MCF 10A (cell line): ENCODE data around the gene PLEKHM3. TPM values are rescaled to one million over a fixed set of nuclear protein-coding genes. Genes with fewer than 3 reads are reported as not detected.

Source experiments
- BruUV-seq: library from RNA; stranded (reverse); fragments of 400-500 nt; replicated peaks from 2 replicates; lab custom pipeline; 2021; lab: Mats Ljungman, UMichigan
- CTCF ChIA-PET: fragments of 300-600 bp; sonication (Branson Sonifier 250); formaldehyde crosslinking; extraction: SDS; loops from one replicate; lab custom pipeline; 2021; ENCODE audit warnings: antibody characterized with exemption, inconsistent platforms; lab: Yijun Ruan, JAX
- POLR2A ChIA-PET: fragments of 300-600, 350-650 bp; sonication (Branson Sonifier 250); formaldehyde crosslinking; extraction: SDS; loops from one replicate; lab custom pipeline; 2020; ENCODE audit warnings: antibody characterized with exemption, inconsistent platforms; lab: Yijun Ruan, JAX
- DNase-seq: peaks from one replicate; pipeline ENCODE4 v3.0.0-alpha.2; 2018; ENCODE audit not compliant: unreplicated experiment
- H3K27ac Mint-ChIP-seq: one replicate; pipeline ENCODE4 v1.8.0; 2022; ENCODE audit warnings: mild to moderate bottlenecking, low read depth, mixed read lengths; ENCODE audit not compliant: unreplicated experiment
- H3K27me3 Mint-ChIP-seq: one replicate; pipeline ENCODE4 v1.8.0; 2022; ENCODE audit warnings: mixed read lengths; ENCODE audit not compliant: insufficient read depth, unreplicated experiment
- H3K36me3 Mint-ChIP-seq: one replicate; pipeline ENCODE4 v1.8.0; 2022; ENCODE audit warnings: mild to moderate bottlenecking, moderate library complexity, mixed read lengths; ENCODE audit not compliant: insufficient read depth, unreplicated experiment
- H3K4me1 Mint-ChIP-seq: one replicate; pipeline ENCODE4 v1.8.0; 2022; ENCODE audit warnings: mixed read lengths; ENCODE audit not compliant: insufficient read depth, unreplicated experiment
- H3K4me3 Mint-ChIP-seq: one replicate; pipeline ENCODE4 v1.8.0; 2022; ENCODE audit warnings: mild to moderate bottlenecking, moderate library complexity, mixed read lengths; ENCODE audit not compliant: unreplicated experiment
- H3K9me3 Mint-ChIP-seq: one replicate; pipeline ENCODE4 v1.8.0; 2022; ENCODE audit warnings: mixed read lengths; ENCODE audit not compliant: unreplicated experiment
- CTCF ChIP-seq: fragments of 200-600 bp; IDR thresholded peaks from one replicate; pipeline ENCODE4 v1.8.0; 2022; ENCODE audit warnings: antibody characterized with exemption, mild to moderate bottlenecking; ENCODE audit not compliant: unreplicated experiment
- intact Hi-C: fragments of 100-400 bp; cut with micrococcal nuclease; formaldehyde crosslinking; loops from 2 replicates; pipeline ENCODE4 v1.14.1; 2022
- total RNA-seq: library from RNA; stranded (reverse); gene quantifications from 2 replicates; pipeline ENCODE4 v1.2.3, GENCODE V29; 2022

Gene PLEKHM3
- total RNA-seq, 1 experiment from 2014 or later: 5.4 TPM

- POLR2A ChIA-PET: interaction anchor here (0.8 to 1.0 kb wide), 3 partner anchors 21 to 28 kb away, joined by 3 to 5 read pairs (median 3); partner anchors contain the start of gene PLEKHM3
- no peak for TF ChIP-seq CTCF
- no peaks in the 10 kb centered on the region for H3K9me3 Mint-ChIP-seq
- peaks cover 14% of the 10 kb centered on the region for H3K4me1 Mint-ChIP-seq
- intact Hi-C loops: no loop called here
- BruUV-seq: no TSS peak
- no peak overlapping the region for H3K4me3 Mint-ChIP-seq
- H3K27me3 Mint-ChIP-seq: no peaks in the 10 kb centered on the region
- CTCF ChIA-PET: interaction anchor here (0.9 kb wide), 1 partner anchor 253 kb away, joined by 4 read pairs; no protein-coding TSS in a partner anchor
- H3K27ac Mint-ChIP-seq: no peak overlapping the region
- no peak for DNase-seq
- H3K36me3 Mint-ChIP-seq: peaks cover 19% of the 10 kb centered on the region
These were observed 28.5 kb downstream of the PLEKHM3 start for GRCh38 chr2:207996848-207997247.

- H3K36me3 Mint-ChIP-seq: peaks cover 13% of the 10 kb centered on the region
These were observed 29.4 kb downstream of the PLEKHM3 start for GRCh38 chr2:207995887-207996286.

GRCh38 chr2:207993151-207993763 is 32.1 kb downstream of the PLEKHM3 start:
- Mint-ChIP-seq H3K36me3 (peaks cover 6% of the 10 kb centered on the region), H3K27me3 (no peaks in the 10 kb centered on the region), H3K4me3 (no peak overlapping the region), H3K9me3 (no peaks in the 10 kb centered on the region), H3K4me1 (peaks cover 9% of the 10 kb centered on the region), H3K27ac (no peak overlapping the region)
- ChIA-PET CTCF (interaction anchor here (0.7 to 1.8 kb wide), 3 partner anchors 47 to 245 kb away, joined by 3 to 4 read pairs (median 3); no protein-coding TSS in a partner anchor), POLR2A (interaction anchor here (1.2 kb wide), 2 partner anchors 13 to 32 kb away, joined by 3 to 6 read pairs; partner anchors contain the start of gene PLEKHM3)
- BruUV-seq: no TSS peak
- TF ChIP-seq CTCF: no peak
- intact Hi-C loops: no loop called here
- no peak for DNase-seq

More at GRCh38 chr2:207995887-207996286, 29.4 kb downstream of the PLEKHM3 start:
- H3K9me3 Mint-ChIP-seq: no peaks in the 10 kb centered on the region
- intact Hi-C loops: no loop called here
- BruUV-seq: no TSS peak
- no peak overlapping the region for H3K27ac Mint-ChIP-seq
- POLR2A ChIA-PET: interaction anchor here (1.0 to 1.2 kb wide), 3 partner anchors 11 to 29 kb away, joined by 3 to 5 read pairs (median 4); partner anchors contain the start of gene PLEKHM3
- no peak for DNase-seq
- no peaks in the 10 kb centered on the region for H3K27me3 Mint-ChIP-seq
- TF ChIP-seq CTCF: no peak
- peaks cover 14% of the 10 kb centered on the region for H3K4me1 Mint-ChIP-seq
- no peak overlapping the region for H3K4me3 Mint-ChIP-seq
- CTCF ChIA-PET: interaction anchor here (1.1 to 1.6 kb wide), 2 partner anchors 13 to 44 kb away, joined by 3 read pairs; no protein-coding TSS in a partner anchor

- TF ChIP-seq CTCF: no peak
- BruUV-seq: no TSS peak
- no peak for DNase-seq
- Mint-ChIP-seq H3K4me1 (peaks cover 4% of the 10 kb centered on the region), H3K9me3 (no peaks in the 10 kb centered on the region), H3K27me3 (no peaks in the 10 kb centered on the region), H3K36me3 (peaks cover 1% of the 10 kb centered on the region), H3K27ac (no peak overlapping the region), H3K4me3 (no peak overlapping the region)
- POLR2A ChIA-PET: interaction anchor here (0.6 to 1.2 kb wide), 2 partner anchors 33 to 585 kb away, joined by 3 to 6 read pairs; partner anchors contain the start of gene PLEKHM3
- intact Hi-C loops: no loop called here
- CTCF ChIA-PET: interaction anchor here (0.6 to 1.2 kb wide), 2 partner anchors 49 to 195 kb away, joined by 3 read pairs; no protein-coding TSS in a partner anchor
These were observed 33.4 kb downstream of the PLEKHM3 start for GRCh38 chr2:207991944-207992343.
